Tracheal epithelial cell (primary cell): ENCODE measurements around the gene NDUFS7. TPM values are rescaled to one million over a fixed set of nuclear protein-coding genes. Genes with fewer than 3 reads are reported as not detected.

Experiments
- total RNA-seq: library from RNA; depleted of rRNA; stranded (reverse); fragments of >200 nt; gene quantifications from 2 replicates; pipeline ENCODE4 v1.2.1, GENCODE V29; 2014

NDUFS7 gene
- total RNA-seq, result 104 and 113 TPM in 2 replicates

GRCh38 chr19:1383312-1384084 lies at the start of gene NDUFS7:
Gene NDUFS7 (plus strand): TSS chr19:1383907. CDS start chr19:1383927, 20 bp downstream.

DNA sequence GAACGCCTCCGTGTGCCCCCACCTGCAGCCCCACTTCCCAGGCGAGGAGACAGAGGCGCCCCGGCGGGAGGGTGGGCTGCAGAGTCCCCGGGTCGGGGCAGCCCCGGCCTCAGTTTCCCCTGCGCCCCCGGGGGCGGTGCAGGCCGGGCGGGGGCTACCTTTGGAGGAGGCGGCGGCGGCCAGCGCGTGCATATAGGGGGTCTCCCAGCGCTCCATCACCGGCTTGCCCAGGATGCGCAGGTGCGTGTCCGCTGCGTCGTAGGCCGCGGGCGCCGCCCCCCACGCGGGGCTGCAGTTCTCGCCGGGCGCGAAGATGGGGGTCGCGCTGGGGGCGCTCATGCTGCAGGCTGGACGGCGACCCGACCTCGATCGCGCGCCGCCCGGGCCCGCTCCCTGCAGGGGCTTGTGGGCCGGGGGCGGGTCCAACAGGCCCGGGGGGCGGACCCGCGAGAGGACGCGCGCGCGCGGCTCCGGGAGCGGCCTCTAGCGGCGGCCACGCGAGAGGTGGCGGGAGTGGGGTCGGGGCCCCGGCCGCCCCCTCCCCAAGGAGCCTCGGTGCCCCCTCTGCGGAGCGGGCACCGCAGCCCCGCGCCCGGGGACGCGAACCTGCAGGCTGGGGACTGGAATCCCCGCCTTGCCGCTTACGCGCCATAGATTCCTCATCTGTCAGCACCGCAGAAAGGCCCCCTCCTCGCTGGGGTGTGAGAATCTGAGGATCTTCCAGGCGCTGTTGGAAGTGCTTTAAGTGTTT lies 17.6 kb downstream of the NDUFS7 start, which contains the start of gene GAMT:
Gene GAMT, minus strand, starts transcription at position 405 of the 751 bp plus-strand sequence. Its CDS starts 66 bp downstream, at position 339.

GRCh38 chr19:1407528-1408299 lies 24.0 kb downstream of the NDUFS7 start, which contains the start of gene DAZAP1:
Gene DAZAP1 (plus strand): TSS chr19:1407586. CDS start chr19:1407774, 188 bp downstream.

DNA sequence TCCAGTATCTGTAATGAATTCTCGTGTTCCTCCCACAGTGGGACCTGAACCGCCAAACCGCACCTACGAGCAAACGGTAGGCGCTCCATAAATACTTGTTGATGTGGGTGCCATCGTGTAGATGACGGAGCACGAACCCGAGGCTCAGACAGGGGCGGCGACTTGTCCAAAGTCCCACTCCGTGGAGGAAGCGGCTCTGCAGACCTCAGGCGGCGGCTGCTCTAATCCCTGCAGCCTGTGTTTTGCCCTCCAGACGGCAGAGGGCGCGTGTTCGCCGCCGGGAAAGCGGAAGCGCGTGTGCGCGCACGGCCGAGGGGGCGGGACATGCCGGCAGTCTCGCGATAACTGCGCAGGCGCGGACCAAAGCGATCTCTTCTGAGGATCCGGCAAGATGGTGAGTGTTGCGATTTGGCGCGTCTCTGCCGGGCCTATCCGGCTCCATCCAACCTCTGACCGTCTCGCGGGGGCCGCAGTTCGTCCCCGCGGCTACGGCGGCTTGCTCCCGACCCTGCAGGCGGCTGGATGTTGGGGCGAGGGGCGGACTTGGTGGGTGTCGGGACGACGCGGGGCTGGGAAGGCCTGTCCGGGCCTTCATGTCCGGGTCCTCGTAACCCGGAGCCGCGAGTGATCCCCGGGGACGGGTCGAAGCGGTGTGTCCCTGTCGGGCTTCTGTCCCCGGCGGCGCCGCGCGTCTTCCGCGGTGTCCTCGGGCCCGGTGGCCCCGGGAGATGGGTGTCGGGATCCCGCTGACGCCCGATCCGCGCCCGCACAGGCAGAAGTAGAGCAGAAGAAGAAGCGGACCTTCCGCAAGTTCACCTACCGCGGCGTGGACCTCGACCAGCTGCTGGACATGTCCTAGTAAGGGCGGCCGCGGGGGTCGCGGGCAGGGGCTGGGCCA lies 54.6 kb downstream of the NDUFS7 start, which contains the start of gene RPS15:
Gene RPS15, plus strand, starts transcription at position 362 of the 898 bp plus-strand sequence. Its CDS starts 30 bp downstream, at position 392.

Other genes with a start within 250 kb of the NDUFS7 start
- gene SBNO2, start 209.6 kb upstream of the NDUFS7 start, total RNA-seq, result 22.4 and 70.8 TPM in 2 replicates
- gene STK11, start 178.1 kb upstream of the NDUFS7 start, total RNA-seq, result 131 and 132 TPM in 2 replicates
- 4.0 and 7.5 TPM in 2 replicates for gene CBARP, start 145.9 kb upstream of the NDUFS7 start, total RNA-seq
- 13.9 and 21.4 TPM in 2 replicates for gene ATP5F1D, start 142.2 kb upstream of the NDUFS7 start, total RNA-seq
- 12.8 and 30.7 TPM in 2 replicates for gene MIDN, start 135.3 kb upstream of the NDUFS7 start, total RNA-seq
- gene CIRBP, start 114.6 kb upstream of the NDUFS7 start, total RNA-seq, result 114 and 137 TPM in 2 replicates
- 37.3 and 46.0 TPM in 2 replicates for gene FAM174C, start 108.4 kb upstream of the NDUFS7 start, total RNA-seq
- gene EFNA2, start 98.0 kb upstream of the NDUFS7 start, total RNA-seq, result not detected in 2 replicates
- 25.4 and 48.9 TPM in 2 replicates for gene GAMT, start 17.6 kb downstream of the NDUFS7 start, total RNA-seq
- gene DAZAP1, start 23.7 kb downstream of the NDUFS7 start, total RNA-seq, result 76.1 and 80.6 TPM in 2 replicates
- gene RPS15, start 54.5 kb downstream of the NDUFS7 start, total RNA-seq, result 588 and 889 TPM in 2 replicates
- gene APC2, start 66.2 kb downstream of the NDUFS7 start, total RNA-seq, result 0.21 and 0.24 TPM in 2 replicates
- 33.7 and 37.8 TPM in 2 replicates for gene C19orf25, start 95.3 kb downstream of the NDUFS7 start, total RNA-seq
- gene PCSK4, start 106.4 kb downstream of the NDUFS7 start, total RNA-seq, result 0.43 and 3.4 TPM in 2 replicates
- 4.1 and 4.3 TPM in 2 replicates for gene REEP6, start 107.3 kb downstream of the NDUFS7 start, total RNA-seq
- 4.5 and 8.9 TPM in 2 replicates for gene ADAMTSL5, start 129.1 kb downstream of the NDUFS7 start, total RNA-seq
- gene PLK5, start 140.2 kb downstream of the NDUFS7 start, total RNA-seq, result not detected in 2 replicates
- 81.6 and 161 TPM in 2 replicates for gene MEX3D, start 184.4 kb downstream of the NDUFS7 start, total RNA-seq
- 77.8 and 82.7 TPM in 2 replicates for gene MBD3, start 209.0 kb downstream of the NDUFS7 start, total RNA-seq
- 75.7 and 76.4 TPM in 2 replicates for gene UQCR11, start 221.6 kb downstream of the NDUFS7 start, total RNA-seq